Small intestine (tissue), 7 donors: ENCODE measurements around the gene TRA2A. TPM values are rescaled to one million over a fixed set of nuclear protein-coding genes. Genes with fewer than 3 reads are reported as not detected.

Experiments used
- DNase-seq, 2 donors: peaks; one replicate each; pipeline versions ENCODE4 v3.0.0 to v3.0.0-alpha.2; 2013
- FAIRE-seq: peaks from 2 replicates; lab custom pipeline; 2012; peaks lifted over from hg19 to GRCh38; lab: Jason Lieb, UNC
- H3K27ac ChIP-seq, 3 donors: one replicate each; pipeline ENCODE4 v1.5.1; 2013; ENCODE audit warnings: low read length in 2 of 3, mild to moderate bottlenecking in 2 of 3, control low read depth in 1 of 3, inconsistent platforms in 1 of 3, low read depth in 1 of 3, moderate library complexity in 1 of 3
- H3K27me3 ChIP-seq, 3 donors: one replicate each; pipeline ENCODE4 v1.6.1; 2013; ENCODE audit warnings: low read length in 3 of 3, inconsistent platforms in 1 of 3; ENCODE audit not compliant: control insufficient read depth in 3 of 3, insufficient read depth in 3 of 3
- H3K36me3 ChIP-seq, 3 donors: one replicate each; pipeline ENCODE4 v1.6.1; 2013; ENCODE audit warnings: low read length in 3 of 3, inconsistent platforms in 1 of 3, low read depth in 1 of 3, mild to moderate bottlenecking in 1 of 3, moderate library complexity in 1 of 3; ENCODE audit not compliant: control insufficient read depth in 3 of 3, insufficient read depth in 2 of 3
- H3K4me1 ChIP-seq, 3 donors: one replicate each; pipeline ENCODE4 v1.6.1; 2013; ENCODE audit warnings: low read length in 2 of 3, inconsistent platforms in 1 of 3, low read depth in 1 of 3, mild to moderate bottlenecking in 1 of 3, moderate library complexity in 1 of 3; ENCODE audit not compliant: control insufficient read depth in 3 of 3, insufficient read depth in 2 of 3
- H3K4me3 ChIP-seq, 3 donors: one replicate each; pipeline ENCODE4 v1.5.1; 2013; ENCODE audit warnings: low read length in 3 of 3, control low read depth in 1 of 3, inconsistent platforms in 1 of 3, low read depth in 1 of 3, mild to moderate bottlenecking in 1 of 3, moderate library complexity in 1 of 3
- H3K9me3 ChIP-seq, 2 donors: one replicate each; pipeline ENCODE4 v1.6.1; 2013; ENCODE audit warnings: low read depth in 1 of 2, low read length in 1 of 2; ENCODE audit not compliant: control insufficient read depth in 2 of 2, insufficient read depth in 1 of 2
- WGBS, 3 donors: extraction: QIAGEN DNeasy Blood & Tissue Kit; methylation state at CpG; one replicate each; pipeline ENCODE4 v1.1.7; 2013; 5-methylcytosine and 5-hydroxymethylcytosine counted together
- polyA plus RNA-seq, 4 donors: library from polyadenylated mRNA; stranded (reverse) in 3 of 4; unstranded in 1 of 4; fragments of 200-250 nt in 3 of 4; fragments of 120-200 nt in 1 of 4; gene quantifications; one replicate each; pipeline versions ENCODE4 v1.2.1 to v1.2.3, GENCODE V29; 2013
- donor health status: healthy with polysubstance abuse.
- donor health status: control.
- donor health status: control.
- donor health status: Bipolar disorder and iron deficiency.
- donor health status: healthy.

Gene TRA2A
- polyA plus RNA-seq, 4 donors = 35.4 to 150 (median 47.3) TPM

- Histone ChIP-seq H3K9me3 (no peaks in the 10 kb centered on the region), H3K36me3 (no peaks in the 10 kb centered on the region), H3K4me3 (no peak overlapping the region), H3K4me1 (no peaks in the 10 kb centered on the region), H3K27me3 (no peaks in the 10 kb centered on the region), H3K27ac (no peak overlapping the region)
- 98 to 99% (median 99%) methylated on average over 3 of the region's 3 CpGs for whole genome bisulfite sequencing, 3 donors
- DNase-seq (no peak), FAIRE-seq (no peak)
Observed at GRCh38 chr7:23542752-23543151, 11.0 kb upstream of the TRA2A start.

GRCh38 chr7:23539494-23539907 lies 7.7 kb upstream of the TRA2A start:
- H3K4me1 ChIP-seq = no peaks in the 10 kb centered on the region
- H3K4me3 ChIP-seq = no peak overlapping the region
- WGBS, 3 donors = 43 to 55% (median 45%) methylated on average over 4 of the region's 4 CpGs
- H3K27me3 ChIP-seq = no peaks in the 10 kb centered on the region
- FAIRE-seq = no peak
- H3K36me3 ChIP-seq = no peaks in the 10 kb centered on the region
- peak overlapping the region in 1 of 3 donors; percentile 50 for H3K27ac ChIP-seq
- DNase-seq = no peak
- no peaks in the 10 kb centered on the region for H3K9me3 ChIP-seq

GRCh38 chr7:23538301-23538700 lies 6.5 kb upstream of the TRA2A start:
- no peaks in the 10 kb centered on the region for H3K36me3 ChIP-seq
- WGBS, 3 donors = 97 to 100% (median 99%) methylated on average over 3 of the region's 3 CpGs

GRCh38 chr7:23533238-23533604 lies 1.4 kb upstream of the TRA2A start:
- Histone ChIP-seq H3K4me1 (peaks cover 0 to 10% (median 6%) of the 10 kb centered on the region in 3 donors), H3K9me3 (no peaks in the 10 kb centered on the region), H3K27me3 (no peaks in the 10 kb centered on the region), H3K36me3 (no peaks in the 10 kb centered on the region), H3K4me3 (no peak overlapping the region), H3K27ac (no peak overlapping the region)
- FAIRE-seq (no peak), DNase-seq (no peak)
- 88 to 98% (median 94%) methylated on average over 5 of the region's 5 CpGs for WGBS, 3 donors

More at GRCh38 chr7:23538301-23538700, 6.5 kb upstream of the TRA2A start:
- DNase-seq (no peak), FAIRE-seq (no peak)
- H3K4me1 ChIP-seq = no peaks in the 10 kb centered on the region
- H3K27me3 ChIP-seq = no peaks in the 10 kb centered on the region
- no peaks in the 10 kb centered on the region for H3K9me3 ChIP-seq
- H3K4me3 ChIP-seq = no peak overlapping the region
- H3K27ac ChIP-seq = no peak overlapping the region

GRCh38 chr7:23532490-23533237 lies 883 bp upstream of the TRA2A start:
- WGBS, 3 donors = 89 to 90% (median 90%) methylated on average over 23 of the region's 23 CpGs
- Histone ChIP-seq H3K4me3 (no peak overlapping the region), H3K9me3 (no peaks in the 10 kb centered on the region), H3K36me3 (no peaks in the 10 kb centered on the region), H3K4me1 (peaks cover 1 to 12% (median 8%) of the 10 kb centered on the region in 3 donors), H3K27me3 (no peaks in the 10 kb centered on the region), H3K27ac (peak overlapping the region in 2 of 3 donors; percentile 99)
- FAIRE-seq (no peak), DNase-seq (no peak)

- Histone ChIP-seq H3K27ac (peak overlapping the region; percentile 95 to 99 (median 99)), H3K4me3 (peak overlapping the region; percentile 88 to 100 (median 94)), H3K4me1 (peaks cover 1 to 12% (median 8%) of the 10 kb centered on the region in 3 donors), H3K27me3 (no peaks in the 10 kb centered on the region), H3K9me3 (no peaks in the 10 kb centered on the region), H3K36me3 (no peaks in the 10 kb centered on the region)
- FAIRE-seq = no peak
- WGBS, 3 donors = 0% methylated on average over 47 to 55 of the region's 55 CpGs
- DNase-seq = peak in 1 of 2 donors; percentile 42
Observed at GRCh38 chr7:23531050-23531793, 559 bp downstream of the TRA2A start.

GRCh38 chr7:23530405-23530804 lies 1.4 kb downstream of the TRA2A start:
- Histone ChIP-seq H3K4me3 (peak overlapping the region; percentile 46 to 100 (median 88)), H3K4me1 (peaks cover 1 to 12% (median 11%) of the 10 kb centered on the region in 3 donors), H3K9me3 (no peaks in the 10 kb centered on the region), H3K27ac (peak overlapping the region in 1 of 3 donors; percentile 95), H3K27me3 (no peaks in the 10 kb centered on the region), H3K36me3 (no peaks in the 10 kb centered on the region)
- WGBS, 3 donors = 0 to 2% (median 1%) methylated on average over 8 of the region's 8 CpGs
- DNase-seq = peak; percentile 42 to 60
- FAIRE-seq = no peak

GRCh38 chr7:23529262-23529859 lies 2.4 kb downstream of the TRA2A start:
- Histone ChIP-seq H3K27ac (no peak overlapping the region), H3K4me3 (peak overlapping the region in 2 of 3 donors; percentile 23 to 88), H3K4me1 (peaks cover 1 to 14% (median 12%) of the 10 kb centered on the region in 3 donors), H3K27me3 (no peaks in the 10 kb centered on the region), H3K36me3 (peaks cover 0 to 4% (median 0%) of the 10 kb centered on the region in 3 donors), H3K9me3 (no peaks in the 10 kb centered on the region)
- DNase-seq (no peak), FAIRE-seq (no peak)
- 78 to 81% (median 78%) methylated on average over 18 of the region's 18 CpGs for WGBS, 3 donors
